Epithelial cell of proximal tubule (primary cell): ENCODE measurements around the gene S100A13. TPM values are rescaled to one million over a fixed set of nuclear protein-coding genes. Genes with fewer than 3 reads are reported as not detected.

Experiments
- DNase-seq: peaks from one replicate; pipeline ENCODE4 v3.0.0-alpha.2; 2011; ENCODE audit warnings: low read depth
- H3K4me3 ChIP-seq: 2 replicates; pipeline ENCODE4 v1.5.1; 2011; ENCODE audit warnings: low read depth, mild to moderate bottlenecking, low read length
- CTCF ChIP-seq: conservative IDR thresholded peaks from 2 replicates; pipeline ENCODE4 v1.5.1; 2012; ENCODE audit warnings: low read depth, mild to moderate bottlenecking, low read length
- total RNA-seq: library from RNA; depleted of rRNA; stranded (reverse); fragments of >200 nt; gene quantifications from 2 replicates; pipeline ENCODE4 v1.2.3, GENCODE V29; 2015

Gene S100A13
- total RNA-seq, 1 donor from 2014 or later = 345 TPM

- no peak for DNase-seq
- H3K4me3 ChIP-seq = peak overlapping the region; percentile 87
- TF ChIP-seq CTCF = no peak
Measured at GRCh38 chr1:153624965-153625611, 2.2 kb downstream of the S100A13 start.

- no peak for DNase-seq
- no peak overlapping the region for H3K4me3 ChIP-seq
- no peak for TF ChIP-seq CTCF
Measured at GRCh38 chr1:153623101-153623500, 4.2 kb downstream of the S100A13 start.

- TF ChIP-seq CTCF = no peak
- no peak overlapping the region for H3K4me3 ChIP-seq
- DNase-seq = no peak
Measured at GRCh38 chr1:153619171-153619570, 8.1 kb downstream of the S100A13 start.

GRCh38 chr1:153617663-153618062, 9.6 kb downstream of the S100A13 start:
- TF ChIP-seq CTCF = peak; percentile 85
- DNase-seq = no peak

GRCh38 chr1:153616917-153617311, 10.4 kb downstream of the S100A13 start:
- H3K4me3 ChIP-seq = no peak overlapping the region
- DNase-seq = no peak
- TF ChIP-seq CTCF = no peak

More at GRCh38 chr1:153617663-153618062, 9.6 kb downstream of the S100A13 start:
- no peak overlapping the region for H3K4me3 ChIP-seq

- no peak for TF ChIP-seq CTCF
- DNase-seq = no peak
- H3K4me3 ChIP-seq = no peak within 1 kb of the TSS
Measured at GRCh38 chr1:153616144-153616916, 11.0 kb downstream of the S100A13 start, which contains the start of gene S100A14. TSS of gene S100A14 (minus strand) at chr1:153616325. CDS start at chr1:153615858, 467 bp downstream.

GRCh38 chr1:153615406-153615805, 11.9 kb downstream of the S100A13 start:
- DNase-seq = no peak
- TF ChIP-seq CTCF = no peak
- no peak overlapping the region for H3K4me3 ChIP-seq
